Measurements from ENCODE around the gene GPR156.

- TF ChIP-seq CEBPB (IDR thresholded peaks at IDR 0.05), result no peak
- no peak for TF ChIP-seq EP300 (IDR thresholded peaks at IDR 0.05; ENCODE audit: borderline replicate concordance)
- no peak for TF ChIP-seq TAF1 (IDR thresholded peaks at IDR 0.05; ENCODE audit: low read depth)
- TF ChIP-seq RAD21 (IDR thresholded peaks at IDR 0.05; ENCODE audit: low read depth), result no peak
- no peak for TF ChIP-seq FOXM1 (IDR thresholded peaks at IDR 0.05; ENCODE audit: borderline replicate concordance, low read depth)
- no peak for TF ChIP-seq ZBTB7A (IDR thresholded peaks at IDR 0.05; ENCODE audit: low read depth)
- no peak for TF ChIP-seq REST (IDR thresholded peaks at IDR 0.05; ENCODE audit: low read depth)
- TF ChIP-seq CREB1 (IDR thresholded peaks at IDR 0.05; ENCODE audit: low read depth), result no peak
- no peak for TF ChIP-seq USF1 (IDR thresholded peaks at IDR 0.05)
These were observed 19.0 kb downstream of the GPR156 start for GRCh38 chr3:120265989-120266388.
